Lung (tissue), 12 donors: Measurements from ENCODE around the gene CCS. TPM values are rescaled to one million over a fixed set of nuclear protein-coding genes. Genes with fewer than 3 reads are reported as not detected.

Source experiments
- ATAC-seq: fragments of 200-7000 bp; cut with Tn5 transposase; one replicate; pipeline ENCODE4 v1.9.1; 2020; ENCODE audit warnings: moderate number of reproducible peaks; ENCODE audit not compliant: insufficient read depth, low FRiP score
- DNase-seq, 3 donors: peaks; one replicate each; pipeline ENCODE4 v3.0.0-alpha.2; 2013 to 2017
- H3K27ac ChIP-seq, 2 donors: one replicate each; pipeline ENCODE4 v1.5.1; 2013; ENCODE audit warnings: mild to moderate bottlenecking in 2 of 2, moderate library complexity in 2 of 2, control low read depth in 1 of 2, inconsistent platforms in 1 of 2, low read depth in 1 of 2, low read length in 1 of 2
- H3K27me3 ChIP-seq, 3 donors: one replicate each; pipeline ENCODE4 v1.5.1; 2013; ENCODE audit warnings: low read length in 2 of 3; ENCODE audit not compliant: control insufficient read depth in 3 of 3, insufficient read depth in 3 of 3
- H3K36me3 ChIP-seq, 4 donors: one replicate each; pipeline ENCODE4 v1.5.1; 2013; ENCODE audit warnings: low read length in 4 of 4, mild to moderate bottlenecking in 1 of 4, moderate library complexity in 1 of 4; ENCODE audit not compliant: control insufficient read depth in 4 of 4, insufficient read depth in 4 of 4
- H3K4me1 ChIP-seq, 5 donors: one replicate each; pipeline ENCODE4 v1.5.1; 2013; ENCODE audit warnings: low read length in 5 of 5, mild to moderate bottlenecking in 2 of 5, moderate library complexity in 1 of 5; ENCODE audit not compliant: control insufficient read depth in 5 of 5, insufficient read depth in 5 of 5
- H3K4me3 ChIP-seq: one replicate; pipeline ENCODE4 v1.5.1; 2013; ENCODE audit warnings: mild to moderate bottlenecking, control low read depth, moderate library complexity
- H3K9ac ChIP-seq, 2 donors: one replicate each; pipeline ENCODE4 v1.5.1; 2013; ENCODE audit warnings: low read length in 2 of 2, control low read depth in 1 of 2; ENCODE audit not compliant: insufficient read depth in 1 of 2
- H3K9me3 ChIP-seq, 4 donors: one replicate each; pipeline ENCODE4 v1.5.1; 2013; ENCODE audit warnings: low read length in 3 of 4, mild to moderate bottlenecking in 1 of 4, moderate library complexity in 1 of 4; ENCODE audit not compliant: control insufficient read depth in 4 of 4, insufficient read depth in 3 of 4
- WGBS, 2 donors: extraction: QIAGEN DNeasy Blood & Tissue Kit; methylation state at CpG; one replicate each; pipeline ENCODE4 v1.1.7; 2013; 5-methylcytosine and 5-hydroxymethylcytosine counted together
- polyA plus RNA-seq, 2 donors: library from polyadenylated mRNA; stranded (reverse); fragments of 200-250 nt; gene quantifications; one replicate each; pipeline ENCODE4 v1.2.1, GENCODE V29; 2013
- total RNA-seq, 2 donors: library from RNA; depleted of rRNA in 1 of 2; stranded (reverse); fragments of >200 nt in 1 of 2; gene quantifications; one replicate each; pipeline ENCODE4 v1.2.1, GENCODE V29; 2014 to 2021
- TF ChIP-seq, protein P1 (sequence below): IDR thresholded peaks from 2 replicates; pipeline ENCODE4 v1.5.1; 2012; ENCODE audit warnings: mild to moderate bottlenecking; ENCODE audit errors: control extremely low read depth, extremely low read depth
- donor health status: control.
- donor health status: control.
- donor health status: Bipolar disorder and iron deficiency.
- donor health status: healthy.
- donor health status: DM: yes; HTN: yes; CAD: no.

Gene CCS
- total and polyA plus RNA-seq, 4 donors: 32.7 to 52.2 (median 36.2) TPM

DNA sequence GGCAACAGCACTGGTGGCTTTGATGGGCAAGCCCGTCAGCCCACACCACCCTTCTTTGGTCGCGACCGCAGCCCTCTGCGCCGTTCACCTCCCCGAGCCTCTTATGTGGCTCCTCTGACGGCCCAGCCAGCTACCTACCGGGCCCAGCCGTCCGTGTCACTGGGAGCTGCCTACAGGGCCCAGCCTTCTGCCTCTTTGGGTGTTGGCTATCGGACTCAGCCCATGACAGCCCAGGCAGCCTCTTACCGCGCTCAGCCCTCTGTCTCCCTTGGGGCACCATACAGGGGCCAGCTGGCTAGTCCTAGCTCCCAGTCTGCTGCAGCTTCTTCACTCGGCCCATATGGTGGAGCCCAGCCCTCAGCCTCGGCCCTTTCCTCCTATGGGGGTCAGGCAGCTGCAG, 31.5 kb downstream of the CCS start:
- no peaks in the 10 kb centered on the region for H3K27me3 ChIP-seq
- WGBS, 2 donors: 91 to 93% methylated on average over 16 of the region's 16 CpGs
- DNase-seq (no peak), ATAC-seq (no peak)
- peaks cover 19 to 60% (median 56%) of the 10 kb centered on the region in 4 donors for H3K36me3 ChIP-seq
- H3K9me3 ChIP-seq: no peaks in the 10 kb centered on the region
- TF ChIP-seq, protein P1, sequence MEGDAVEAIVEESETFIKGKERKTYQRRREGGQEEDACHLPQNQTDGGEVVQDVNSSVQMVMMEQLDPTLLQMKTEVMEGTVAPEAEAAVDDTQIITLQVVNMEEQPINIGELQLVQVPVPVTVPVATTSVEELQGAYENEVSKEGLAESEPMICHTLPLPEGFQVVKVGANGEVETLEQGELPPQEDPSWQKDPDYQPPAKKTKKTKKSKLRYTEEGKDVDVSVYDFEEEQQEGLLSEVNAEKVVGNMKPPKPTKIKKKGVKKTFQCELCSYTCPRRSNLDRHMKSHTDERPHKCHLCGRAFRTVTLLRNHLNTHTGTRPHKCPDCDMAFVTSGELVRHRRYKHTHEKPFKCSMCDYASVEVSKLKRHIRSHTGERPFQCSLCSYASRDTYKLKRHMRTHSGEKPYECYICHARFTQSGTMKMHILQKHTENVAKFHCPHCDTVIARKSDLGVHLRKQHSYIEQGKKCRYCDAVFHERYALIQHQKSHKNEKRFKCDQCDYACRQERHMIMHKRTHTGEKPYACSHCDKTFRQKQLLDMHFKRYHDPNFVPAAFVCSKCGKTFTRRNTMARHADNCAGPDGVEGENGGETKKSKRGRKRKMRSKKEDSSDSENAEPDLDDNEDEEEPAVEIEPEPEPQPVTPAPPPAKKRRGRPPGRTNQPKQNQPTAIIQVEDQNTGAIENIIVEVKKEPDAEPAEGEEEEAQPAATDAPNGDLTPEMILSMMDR: no peak
- no peak overlapping the region for H3K27ac ChIP-seq
- peaks cover 0 to 11% (median 7%) of the 10 kb centered on the region in 5 donors for H3K4me1 ChIP-seq
- H3K4me3 ChIP-seq: no peak overlapping the region
- no peak overlapping the region for H3K9ac ChIP-seq

DNA sequence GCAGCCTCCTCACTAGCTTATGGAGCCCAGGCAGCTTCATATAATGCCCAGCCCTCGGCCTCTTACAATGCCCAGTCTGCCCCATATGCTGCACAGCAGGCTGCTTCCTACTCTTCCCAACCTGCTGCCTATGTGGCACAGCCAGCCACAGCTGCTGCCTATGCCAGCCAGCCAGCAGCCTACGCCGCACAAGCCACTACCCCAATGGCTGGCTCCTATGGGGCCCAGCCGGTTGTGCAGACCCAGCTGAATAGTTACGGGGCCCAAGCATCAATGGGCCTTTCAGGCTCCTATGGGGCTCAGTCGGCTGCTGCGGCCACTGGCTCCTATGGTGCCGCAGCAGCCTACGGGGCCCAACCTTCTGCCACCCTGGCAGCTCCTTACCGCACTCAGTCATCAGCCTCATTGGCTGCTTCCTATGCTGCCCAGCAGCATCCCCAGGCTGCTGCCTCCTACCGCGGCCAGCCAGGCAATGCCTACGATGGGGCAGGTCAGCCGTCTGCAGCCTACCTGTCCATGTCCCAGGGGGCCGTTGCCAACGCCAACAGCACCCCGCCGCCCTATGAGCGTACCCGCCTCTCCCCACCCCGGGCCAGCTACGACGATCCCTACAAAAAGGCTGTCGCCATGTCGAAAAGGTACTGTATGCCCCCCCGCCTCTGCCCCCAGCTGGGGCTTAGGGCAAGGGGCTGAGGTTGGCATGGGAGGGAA, 32.2 kb downstream of the CCS start:
- ATAC-seq: no peak
- WGBS, 2 donors: 95 to 97% methylated on average over 19 to 26 of the region's 26 CpGs
- TF ChIP-seq, protein P1: no peak
- peaks cover 0 to 11% (median 4%) of the 10 kb centered on the region in 5 donors for H3K4me1 ChIP-seq
- H3K27me3 ChIP-seq: no peaks in the 10 kb centered on the region
- peaks cover 19 to 67% (median 61%) of the 10 kb centered on the region in 4 donors for H3K36me3 ChIP-seq
- H3K9ac ChIP-seq: no peak overlapping the region
- H3K9me3 ChIP-seq: no peaks in the 10 kb centered on the region
- DNase-seq: no peak
- no peak overlapping the region for H3K4me3 ChIP-seq
- H3K27ac ChIP-seq: no peak overlapping the region

DNA sequence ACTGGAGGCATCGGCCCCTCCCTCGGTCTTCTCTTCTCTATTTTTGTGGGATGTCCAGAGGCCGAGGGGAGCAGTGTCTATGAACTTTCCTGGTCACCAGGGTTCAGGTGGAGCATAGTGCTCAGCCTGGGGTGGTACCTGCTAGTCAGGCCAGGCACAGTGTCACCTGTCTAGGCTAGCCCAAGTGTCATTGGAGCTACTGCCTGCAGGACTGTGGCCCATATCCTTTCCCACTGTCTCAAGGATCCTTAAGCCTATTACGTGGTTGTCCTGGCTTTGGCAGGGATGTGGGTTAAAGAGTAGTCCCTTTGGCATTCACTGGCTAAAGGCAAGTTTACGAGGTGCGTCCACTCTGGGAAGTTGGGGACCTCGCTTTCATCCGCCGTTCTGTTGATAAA, 32.8 kb downstream of the CCS start:
- WGBS, 2 donors: 95 to 97% methylated on average over 9 of the region's 9 CpGs
- H3K4me3 ChIP-seq: no peak overlapping the region
- H3K9ac ChIP-seq: no peak overlapping the region
- no peaks in the 10 kb centered on the region for H3K27me3 ChIP-seq
- TF ChIP-seq, protein P1: no peak
- H3K9me3 ChIP-seq: no peaks in the 10 kb centered on the region
- H3K27ac ChIP-seq: no peak overlapping the region
- DNase-seq (no peak), ATAC-seq (no peak)
- peaks cover 0 to 10% (median 0%) of the 10 kb centered on the region in 5 donors for H3K4me1 ChIP-seq
- peaks cover 19 to 67% (median 61%) of the 10 kb centered on the region in 4 donors for H3K36me3 ChIP-seq

DNA sequence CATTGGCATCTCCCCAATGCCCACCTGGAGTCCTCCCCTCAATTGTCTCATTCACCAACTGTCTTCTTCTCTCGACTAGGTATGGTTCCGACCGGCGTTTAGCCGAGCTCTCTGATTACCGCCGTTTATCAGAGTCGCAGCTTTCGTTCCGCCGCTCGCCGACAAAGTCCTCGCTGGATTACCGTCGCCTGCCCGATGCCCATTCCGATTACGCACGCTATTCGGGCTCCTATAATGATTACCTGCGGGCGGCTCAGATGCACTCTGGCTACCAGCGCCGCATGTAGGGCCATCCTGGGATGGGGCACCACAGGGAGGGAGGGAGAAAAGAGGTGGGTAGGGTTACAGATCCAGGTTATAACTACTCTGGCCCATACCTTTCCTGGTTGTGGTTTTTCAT, 33.4 kb downstream of the CCS start:
- no peak overlapping the region for H3K4me3 ChIP-seq
- H3K27me3 ChIP-seq: no peaks in the 10 kb centered on the region
- 96 to 97% methylated on average over 25 of the region's 25 CpGs for WGBS, 2 donors
- H3K9ac ChIP-seq: no peak overlapping the region
- H3K27ac ChIP-seq: no peak overlapping the region
- DNase-seq (no peak), ATAC-seq (no peak)
- H3K36me3 ChIP-seq: peaks cover 19 to 67% (median 60%) of the 10 kb centered on the region in 4 donors
- no peaks in the 10 kb centered on the region for H3K9me3 ChIP-seq
- peaks cover 0 to 10% (median 0%) of the 10 kb centered on the region in 5 donors for H3K4me1 ChIP-seq
- TF ChIP-seq, protein P1: no peak
